ENCODE results near the gene OPA3. TPM values are rescaled to one million over a fixed set of nuclear protein-coding genes. Genes with fewer than 3 reads are reported as not detected.
A peak's percentile ranks its signal among the peaks of the same experiment; 100 is the strongest.

The OPA3 gene
- total RNA-seq, 1 experiment from 2014 or later: 16.8 TPM

DNA sequence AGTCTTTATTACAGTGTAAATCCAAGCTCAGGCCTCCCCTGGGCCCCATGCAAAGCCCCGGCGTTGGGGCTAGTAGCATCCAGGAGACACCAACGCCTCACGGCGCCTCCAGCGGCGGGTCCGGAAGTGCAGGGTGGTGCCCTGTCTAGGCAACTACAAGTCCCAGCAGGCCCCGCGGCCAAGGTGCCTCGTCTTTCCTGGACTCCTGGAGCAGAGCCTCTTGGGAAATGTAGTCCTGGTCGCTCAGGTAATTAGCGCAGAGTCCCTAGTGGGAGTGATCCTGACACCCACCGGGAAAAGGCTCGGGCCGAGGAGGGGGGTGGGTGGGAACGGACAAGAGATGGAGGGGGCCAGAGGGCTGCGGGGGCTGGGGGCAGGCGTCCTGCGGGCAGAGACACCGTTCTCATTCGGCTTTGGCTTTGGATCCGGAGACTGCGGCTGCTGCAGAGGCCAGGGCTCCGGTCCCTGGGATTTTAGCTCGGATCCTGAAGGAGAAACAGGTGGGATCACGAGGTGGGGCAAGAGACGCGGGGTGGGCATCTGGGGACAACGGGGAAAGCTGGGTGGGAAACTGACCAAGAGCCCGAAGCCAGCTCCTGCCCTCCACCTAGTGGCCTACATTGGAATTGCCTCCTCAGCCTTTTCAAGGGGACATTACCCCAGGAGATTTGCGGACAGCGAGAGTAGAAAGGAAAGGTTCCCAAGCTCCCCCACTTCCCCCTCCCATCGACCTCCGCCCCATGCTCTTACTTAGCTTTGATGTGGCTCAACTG is 99.1 kb downstream of the OPA3 start:
- Mint-ChIP-seq H3K36me3 (ENCODE audit: insufficient read depth, unreplicated experiment) (no peaks in the 10 kb centered on the region), H3K27ac (ENCODE audit: low read depth, unreplicated experiment) (peak overlapping the region; percentile 42), H3K4me1 (ENCODE audit: insufficient read depth, unreplicated experiment) (peaks cover 5% of the 10 kb centered on the region), H3K27me3 (ENCODE audit: insufficient read depth, unreplicated experiment) (no peaks in the 10 kb centered on the region), H3K4me3 (ENCODE audit: unreplicated experiment) (peak overlapping the region; percentile 87), H3K9me3 (ENCODE audit: unreplicated experiment) (no peaks in the 10 kb centered on the region)
- CTCF ChIA-PET: interaction anchor here (0.5 to 13.4 kb wide), 40 partner anchors 9 to 409 kb away, joined by 3 to 386 read pairs (median 4); partner anchors contain the start of genes ERCC1, PPM1N, PPP1R13L and RTN2
- DNase-seq (ENCODE audit: unreplicated experiment): peak; percentile 98
- intact Hi-C loops (cut with micrococcal nuclease): no loop called here
- POLR2A ChIA-PET: interaction anchor here (0.6 to 2.2 kb wide), 16 partner anchors 10 to 127 kb away, joined by 3 to 12 read pairs (median 4); partner anchors contain the start of gene FOSB
- TF ChIP-seq, protein P1, sequence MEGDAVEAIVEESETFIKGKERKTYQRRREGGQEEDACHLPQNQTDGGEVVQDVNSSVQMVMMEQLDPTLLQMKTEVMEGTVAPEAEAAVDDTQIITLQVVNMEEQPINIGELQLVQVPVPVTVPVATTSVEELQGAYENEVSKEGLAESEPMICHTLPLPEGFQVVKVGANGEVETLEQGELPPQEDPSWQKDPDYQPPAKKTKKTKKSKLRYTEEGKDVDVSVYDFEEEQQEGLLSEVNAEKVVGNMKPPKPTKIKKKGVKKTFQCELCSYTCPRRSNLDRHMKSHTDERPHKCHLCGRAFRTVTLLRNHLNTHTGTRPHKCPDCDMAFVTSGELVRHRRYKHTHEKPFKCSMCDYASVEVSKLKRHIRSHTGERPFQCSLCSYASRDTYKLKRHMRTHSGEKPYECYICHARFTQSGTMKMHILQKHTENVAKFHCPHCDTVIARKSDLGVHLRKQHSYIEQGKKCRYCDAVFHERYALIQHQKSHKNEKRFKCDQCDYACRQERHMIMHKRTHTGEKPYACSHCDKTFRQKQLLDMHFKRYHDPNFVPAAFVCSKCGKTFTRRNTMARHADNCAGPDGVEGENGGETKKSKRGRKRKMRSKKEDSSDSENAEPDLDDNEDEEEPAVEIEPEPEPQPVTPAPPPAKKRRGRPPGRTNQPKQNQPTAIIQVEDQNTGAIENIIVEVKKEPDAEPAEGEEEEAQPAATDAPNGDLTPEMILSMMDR (IDR thresholded peaks at IDR 0.05; ENCODE audit: unreplicated experiment): peak; percentile 76
- no TSS peak for BruUV-seq (replicated peaks)

DNA sequence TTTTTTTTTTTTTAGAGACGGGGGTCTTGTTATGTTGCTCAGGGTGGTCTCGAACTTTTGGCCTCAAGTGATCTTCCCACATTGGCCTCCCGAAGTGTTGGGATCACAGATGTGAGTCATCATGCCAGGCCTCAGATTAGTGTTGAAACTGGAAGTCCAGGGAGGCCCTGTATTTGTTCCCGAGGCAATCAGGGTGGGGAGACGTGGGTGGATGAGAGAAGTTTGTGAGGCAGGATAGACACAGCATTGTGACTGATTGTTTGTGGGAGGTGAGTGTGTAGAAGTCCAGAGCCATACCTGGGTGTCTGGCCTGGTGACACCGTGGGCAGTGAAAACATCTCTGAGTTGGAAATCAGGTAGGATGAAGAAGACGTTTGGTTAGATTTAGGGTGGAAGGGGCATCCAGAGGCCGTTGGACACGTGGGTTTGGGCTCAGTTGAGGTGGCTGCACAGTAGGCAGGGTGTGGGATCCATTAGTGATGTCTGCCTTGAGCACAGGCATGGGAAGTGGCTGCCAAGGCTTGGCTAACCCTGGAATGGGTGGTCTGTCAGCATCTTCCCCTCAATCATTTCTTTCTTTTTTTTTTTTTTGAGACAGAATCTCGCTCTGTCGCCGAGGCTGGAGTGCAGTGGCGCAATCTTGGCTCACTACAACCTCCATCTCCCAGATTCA is 100.2 kb downstream of the OPA3 start:
- intact Hi-C loops (cut with micrococcal nuclease): no loop called here
- peaks cover 5% of the 10 kb centered on the region for H3K4me1 Mint-ChIP-seq (ENCODE audit: insufficient read depth, unreplicated experiment)
- DNase-seq (ENCODE audit: unreplicated experiment): peak; percentile 77
- POLR2A ChIA-PET: interaction anchor here (0.6 to 2.2 kb wide), 9 partner anchors 11 to 392 kb away, joined by 3 to 12 read pairs (median 5); no protein-coding TSS in a partner anchor
- CTCF ChIA-PET: interaction anchor here (0.5 to 13.4 kb wide), 24 partner anchors 10 to 194 kb away, joined by 3 to 386 read pairs (median 4); partner anchors contain the start of gene ERCC1
- H3K9me3 Mint-ChIP-seq (ENCODE audit: unreplicated experiment): no peaks in the 10 kb centered on the region
- TF ChIP-seq, protein P1 (IDR thresholded peaks at IDR 0.05; ENCODE audit: unreplicated experiment): no peak
- H3K36me3 Mint-ChIP-seq (ENCODE audit: insufficient read depth, unreplicated experiment): no peaks in the 10 kb centered on the region
- H3K27me3 Mint-ChIP-seq (ENCODE audit: insufficient read depth, unreplicated experiment): no peaks in the 10 kb centered on the region
- H3K4me3 Mint-ChIP-seq (ENCODE audit: unreplicated experiment): no peak overlapping the region
- BruUV-seq (replicated peaks): no TSS peak
- H3K27ac Mint-ChIP-seq (ENCODE audit: low read depth, unreplicated experiment): no peak overlapping the region

DNA sequence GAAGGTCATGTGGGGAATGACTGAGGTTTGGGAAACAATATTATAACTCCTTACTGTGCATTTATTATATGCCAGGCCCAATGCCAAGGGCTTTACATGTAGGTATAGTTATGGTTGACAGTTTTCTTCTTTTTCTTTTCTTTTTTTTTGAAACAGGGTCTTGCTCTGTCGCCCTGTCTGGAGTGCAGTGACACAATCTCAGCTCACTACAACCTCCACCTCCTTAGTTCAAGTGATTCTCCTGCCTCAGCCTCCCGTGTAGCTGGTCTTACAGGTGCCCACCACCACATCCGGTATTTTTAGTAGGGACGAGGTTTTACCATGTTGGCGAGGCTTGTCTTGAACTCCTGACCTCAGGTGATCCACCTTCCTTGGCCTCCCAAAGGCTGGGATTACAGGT is 101.6 kb downstream of the OPA3 start:
- no peak for DNase-seq (ENCODE audit: unreplicated experiment)
- POLR2A ChIA-PET: no interaction called here
- intact Hi-C loops (cut with micrococcal nuclease): no loop called here
- peaks cover 7% of the 10 kb centered on the region for H3K36me3 Mint-ChIP-seq (ENCODE audit: insufficient read depth, unreplicated experiment)
- H3K27ac Mint-ChIP-seq (ENCODE audit: low read depth, unreplicated experiment): no peak overlapping the region
- no peaks in the 10 kb centered on the region for H3K27me3 Mint-ChIP-seq (ENCODE audit: insufficient read depth, unreplicated experiment)
- CTCF ChIA-PET: interaction anchor here (1.6 to 13.4 kb wide), 2 partner anchors 13 to 50 kb away, joined by 5 to 386 read pairs; partner anchors contain the start of gene ERCC1
- H3K9me3 Mint-ChIP-seq (ENCODE audit: unreplicated experiment): no peaks in the 10 kb centered on the region
- TF ChIP-seq, protein P1 (IDR thresholded peaks at IDR 0.05; ENCODE audit: unreplicated experiment): no peak
- H3K4me1 Mint-ChIP-seq (ENCODE audit: insufficient read depth, unreplicated experiment): peaks cover 9% of the 10 kb centered on the region
- BruUV-seq (replicated peaks): no TSS peak
- H3K4me3 Mint-ChIP-seq (ENCODE audit: unreplicated experiment): no peak overlapping the region
